T-helper 2 cell treated with Interferon-gamma antibody and Interleukin-4, amounts not matched to agents 100 ng/mL and 5 ng/mL, for 36 hours (primary cell): ENCODE data around the gene CRABP1. TPM values are rescaled to one million over a fixed set of nuclear protein-coding genes. Genes with fewer than 3 reads are reported as not detected.

Experiments used
- intact Hi-C: fragments of 100-400 bp; cut with micrococcal nuclease; formaldehyde crosslinking; loops from one replicate; pipeline ENCODE4 v1.15.1; 2023
- total RNA-seq: library from RNA; stranded (reverse); gene quantifications from 2 replicates; pipeline ENCODE4 v1.2.3, GENCODE V29; 2022

Gene CRABP1
- total RNA-seq, 1 donor from 2014 or later, result 0.52 TPM

DNA sequence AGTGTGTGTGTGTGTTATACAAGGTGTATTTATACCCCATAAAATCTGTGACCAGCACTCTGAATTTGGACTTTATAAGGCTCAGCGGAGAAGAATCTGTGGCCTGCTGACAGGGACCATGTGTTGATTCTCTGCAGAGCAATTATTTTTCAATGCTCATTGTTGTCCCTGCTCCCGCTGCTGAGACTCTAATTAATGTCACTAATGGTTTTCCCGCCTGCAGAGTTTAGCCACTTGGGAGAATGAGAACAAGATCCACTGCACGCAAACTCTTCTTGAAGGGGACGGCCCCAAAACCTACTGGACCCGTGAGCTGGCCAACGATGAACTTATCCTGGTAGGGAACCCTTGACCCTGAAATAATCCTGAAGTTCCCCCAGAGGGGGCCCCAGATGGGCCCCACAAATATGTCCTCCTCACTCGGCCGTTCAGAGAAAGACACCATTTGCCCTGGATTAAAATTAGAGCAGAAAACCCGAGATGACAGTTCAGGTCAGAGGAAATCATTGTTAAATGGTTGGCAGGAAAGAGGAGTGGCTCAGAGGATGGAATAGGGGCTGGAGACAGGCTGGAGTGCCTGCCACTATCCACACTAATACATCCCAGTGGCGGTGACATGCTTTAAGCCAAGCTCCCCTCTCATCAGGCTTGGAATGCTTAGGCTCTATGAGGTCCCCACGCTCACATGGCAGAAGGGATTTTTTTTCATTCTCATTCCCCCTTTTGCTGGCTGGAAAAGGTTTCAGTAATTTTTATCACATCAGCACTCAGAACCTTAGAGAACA, 3.3 kb downstream of the CRABP1 start:
- intact Hi-C loops, result no loop called here

DNA sequence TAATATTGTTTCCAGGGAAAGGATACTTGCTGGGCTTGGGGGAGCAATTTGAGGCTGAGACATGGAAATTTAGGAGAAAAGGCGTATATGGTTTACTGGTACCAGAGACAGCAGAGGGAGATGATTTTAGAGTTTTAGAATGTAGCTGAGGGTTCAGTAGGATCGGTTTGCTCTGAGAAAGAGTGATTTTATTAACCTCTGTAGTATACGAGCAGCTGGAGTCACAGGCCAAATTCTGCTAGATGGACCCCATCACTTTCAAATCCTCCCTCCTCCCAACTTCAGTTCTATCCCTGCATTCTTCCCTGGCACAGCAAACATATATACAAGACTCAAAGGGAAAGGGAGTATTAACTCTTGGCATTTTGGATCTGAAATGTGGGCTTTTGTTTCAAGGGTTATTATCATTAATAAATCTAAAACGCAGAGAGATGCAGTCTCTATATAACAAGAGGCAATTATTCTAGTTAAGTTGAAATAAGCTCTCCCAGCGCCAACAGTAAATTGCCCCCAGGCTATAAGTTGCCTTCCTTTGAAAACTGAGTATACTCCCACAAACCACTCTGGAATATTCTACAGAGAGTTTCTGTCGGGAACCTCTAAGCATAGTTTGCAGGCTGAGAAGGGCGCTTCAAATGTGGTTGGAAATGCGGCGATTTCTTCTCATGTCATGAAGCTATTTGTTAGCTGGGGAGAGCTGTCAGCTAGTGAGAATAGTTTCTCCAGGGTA, 5.4 kb downstream of the CRABP1 start:
- intact Hi-C loops, result no loop called here

DNA sequence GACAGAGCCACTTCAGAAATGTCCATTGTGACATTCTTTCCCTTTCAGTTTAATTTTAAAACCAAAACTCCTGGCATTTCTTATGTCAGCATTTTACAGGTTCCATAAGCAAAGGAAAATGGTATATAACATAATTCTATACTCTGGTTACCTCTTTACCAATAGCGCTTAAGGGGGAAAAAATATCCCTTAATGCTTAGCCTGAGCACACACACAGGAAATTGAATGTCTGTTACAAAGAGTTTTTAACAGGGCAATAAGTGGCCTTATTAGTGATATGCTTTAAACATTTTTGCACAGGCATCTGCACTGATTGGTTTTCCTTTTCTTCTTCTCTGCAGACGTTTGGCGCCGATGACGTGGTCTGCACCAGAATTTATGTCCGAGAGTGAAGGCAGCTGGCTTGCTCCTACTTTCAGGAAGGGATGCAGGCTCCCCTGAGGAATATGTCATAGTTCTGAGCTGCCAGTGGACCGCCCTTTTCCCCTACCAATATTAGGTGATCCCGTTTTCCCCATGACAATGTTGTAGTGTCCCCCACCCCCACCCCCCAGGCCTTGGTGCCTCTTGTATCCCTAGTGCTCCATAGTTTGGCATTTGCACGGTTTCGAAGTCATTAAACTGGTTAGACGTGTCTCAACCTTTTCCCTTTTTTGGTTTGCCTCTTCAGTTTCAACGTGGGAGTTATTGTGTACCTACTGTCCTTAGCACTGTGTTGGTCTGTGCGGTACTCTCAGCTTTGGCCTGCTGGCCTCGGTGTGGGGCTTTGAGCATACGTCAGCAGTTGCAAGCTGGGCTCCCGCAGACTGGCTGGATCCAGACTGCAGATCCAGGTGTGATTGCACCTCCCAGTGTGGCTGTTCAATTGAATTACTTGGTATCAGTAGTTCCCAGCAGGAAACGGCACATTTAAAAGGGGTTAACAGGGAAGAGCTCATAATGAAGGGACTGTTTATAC, 7.7 kb downstream of the CRABP1 start:
- intact Hi-C loops, result no loop called here

DNA sequence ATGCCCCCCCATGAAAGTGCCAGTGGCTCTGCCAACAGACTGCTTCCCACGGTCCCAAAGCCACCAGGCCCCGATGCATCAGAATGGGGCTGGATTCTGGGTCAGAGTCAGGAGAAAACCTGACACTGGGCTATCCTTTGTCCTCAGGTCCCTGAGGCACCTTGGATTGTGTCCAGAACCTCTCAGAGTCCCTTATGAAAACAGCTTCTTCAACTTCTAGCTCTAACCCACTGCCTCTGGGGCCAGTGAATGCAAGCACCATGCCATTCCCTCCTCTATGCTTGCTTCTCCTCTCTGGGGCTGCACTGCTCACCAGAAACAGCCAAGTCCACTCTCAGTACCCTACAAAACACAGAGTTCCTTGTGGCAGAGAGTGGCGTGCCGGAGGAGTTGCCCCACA, 9.9 kb downstream of the CRABP1 start:
- intact Hi-C loops, result no loop called here

DNA sequence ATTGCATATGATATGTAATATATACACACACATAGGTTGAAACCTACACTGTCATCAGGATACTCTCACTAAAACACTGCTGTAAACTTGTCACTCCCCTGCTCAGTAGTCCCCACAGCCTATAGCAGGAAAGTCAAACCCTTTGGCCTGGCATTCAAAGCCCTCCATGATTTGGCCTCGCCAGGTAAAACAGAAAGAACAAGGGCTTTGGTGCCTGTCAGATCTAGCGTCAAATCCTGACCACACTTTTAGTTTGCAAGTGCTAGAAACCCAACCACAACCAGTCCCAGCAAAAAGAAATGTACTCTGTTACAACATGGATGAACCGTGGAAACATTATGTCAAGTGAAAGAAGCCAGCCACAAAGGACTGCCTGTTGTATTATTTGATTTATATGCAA, 11.4 kb downstream of the CRABP1 start:
- intact Hi-C loops, result no loop called here

DNA sequence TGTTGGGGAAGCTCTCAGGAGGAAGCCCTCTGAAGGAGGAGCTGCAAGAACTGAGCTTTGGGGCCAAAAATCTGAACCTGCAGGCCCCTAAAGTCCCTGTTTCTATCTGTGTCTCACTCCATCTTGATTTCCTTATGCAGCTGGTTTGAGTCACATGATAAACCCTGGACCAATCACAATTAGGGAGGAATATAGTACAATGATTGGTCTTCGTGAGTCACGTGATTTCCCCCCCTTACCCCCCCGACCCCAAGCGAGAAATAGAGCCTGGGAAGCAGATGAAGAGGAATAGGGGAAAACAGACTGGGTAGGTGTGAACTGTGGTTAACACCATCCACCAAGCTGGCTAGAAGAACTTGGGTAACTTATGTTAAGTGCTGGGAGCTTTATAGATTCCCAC, 12.9 kb downstream of the CRABP1 start:
- intact Hi-C loops, result no loop called here

DNA sequence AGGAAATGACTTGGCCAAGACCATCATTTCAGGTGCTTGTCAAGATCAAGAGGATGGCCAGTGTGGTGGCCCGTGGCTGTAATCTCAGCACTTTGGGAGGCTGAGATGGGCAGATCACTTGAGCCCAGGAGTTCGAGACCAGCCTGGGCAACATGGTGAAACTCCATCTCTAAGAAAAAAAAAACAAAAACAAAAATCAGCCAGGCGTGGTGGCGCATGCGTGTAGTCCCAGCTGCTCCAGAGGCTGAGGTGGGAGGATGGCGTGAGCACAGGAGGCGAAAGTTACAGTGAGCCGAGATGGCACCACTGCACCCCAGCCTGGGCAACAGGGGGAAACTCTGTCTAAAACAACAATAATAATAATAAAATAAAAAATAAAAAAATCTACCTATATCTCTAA, 15.0 kb downstream of the CRABP1 start:
- intact Hi-C loops, result no loop called here

DNA sequence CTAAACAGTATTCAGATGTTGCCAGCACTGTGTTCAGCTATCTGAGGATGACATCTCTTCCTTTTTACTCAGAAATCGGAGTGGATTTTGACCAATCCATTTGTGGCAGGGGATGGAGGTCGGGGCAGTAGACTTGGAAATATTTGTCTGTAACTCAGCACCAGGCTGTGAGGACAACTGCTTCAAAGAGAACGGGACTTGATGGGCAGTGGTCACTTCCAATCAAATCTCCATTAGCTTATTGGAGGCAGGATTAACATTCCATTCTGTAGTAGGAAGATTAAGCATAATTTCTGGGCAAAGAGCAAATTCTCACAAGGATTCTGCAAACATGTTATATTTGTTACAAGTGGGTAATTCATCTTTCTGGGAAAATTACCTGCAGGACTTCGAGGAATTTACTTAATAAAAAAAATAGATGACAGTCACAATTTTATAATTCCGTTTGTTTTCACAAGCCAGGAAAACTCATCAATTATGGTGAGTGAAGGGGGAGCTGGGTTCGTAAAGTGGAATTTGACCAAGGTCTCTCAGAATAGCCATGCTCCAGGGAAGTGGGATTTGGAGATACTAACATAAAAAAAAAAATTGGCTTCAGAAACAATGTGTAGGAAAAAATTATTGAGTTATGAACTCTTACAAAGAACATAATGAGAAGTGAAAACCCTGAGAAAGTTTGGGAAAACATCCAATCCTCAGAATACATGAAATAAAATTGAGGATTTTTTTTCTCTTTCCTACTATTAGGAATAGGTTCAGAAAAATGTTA, 18.1 kb downstream of the CRABP1 start:
- intact Hi-C loops, result no loop called here

DNA sequence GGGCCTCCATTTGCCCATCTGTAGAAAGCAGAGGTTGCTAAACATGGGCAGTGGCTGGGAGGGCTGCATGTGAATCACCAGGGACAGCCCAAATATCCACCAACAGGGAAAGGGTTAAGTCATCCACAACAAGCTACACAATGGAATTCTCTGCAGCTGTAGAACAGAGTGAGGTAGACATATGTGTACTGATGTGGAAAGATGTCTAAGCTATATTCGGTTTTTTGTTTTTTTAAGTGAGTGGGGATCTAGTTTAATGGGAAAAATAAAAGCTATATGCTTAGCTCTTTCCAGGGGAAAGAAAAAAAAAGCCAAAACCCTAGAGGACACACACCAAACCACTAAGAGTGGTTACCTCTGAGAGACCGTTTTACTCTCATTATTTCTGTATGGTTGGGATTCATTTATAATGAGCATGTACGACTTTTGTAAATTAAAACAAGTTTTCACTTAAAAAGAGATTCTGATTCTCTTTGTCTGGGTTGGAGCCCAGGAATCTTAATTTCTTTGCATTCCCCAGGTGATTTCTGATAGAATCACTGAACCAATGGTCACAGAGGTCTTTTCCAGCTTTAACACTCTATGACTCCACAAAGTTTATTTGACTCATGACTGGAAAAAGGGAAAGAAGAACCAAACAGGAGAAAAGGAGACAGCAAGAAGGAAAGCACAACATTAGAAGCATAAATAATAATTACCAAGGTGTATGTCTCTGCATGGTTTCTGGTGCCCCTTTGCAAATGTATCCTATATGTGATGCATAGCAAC, 19.1 kb downstream of the CRABP1 start:
- intact Hi-C loops, result no loop called here

DNA sequence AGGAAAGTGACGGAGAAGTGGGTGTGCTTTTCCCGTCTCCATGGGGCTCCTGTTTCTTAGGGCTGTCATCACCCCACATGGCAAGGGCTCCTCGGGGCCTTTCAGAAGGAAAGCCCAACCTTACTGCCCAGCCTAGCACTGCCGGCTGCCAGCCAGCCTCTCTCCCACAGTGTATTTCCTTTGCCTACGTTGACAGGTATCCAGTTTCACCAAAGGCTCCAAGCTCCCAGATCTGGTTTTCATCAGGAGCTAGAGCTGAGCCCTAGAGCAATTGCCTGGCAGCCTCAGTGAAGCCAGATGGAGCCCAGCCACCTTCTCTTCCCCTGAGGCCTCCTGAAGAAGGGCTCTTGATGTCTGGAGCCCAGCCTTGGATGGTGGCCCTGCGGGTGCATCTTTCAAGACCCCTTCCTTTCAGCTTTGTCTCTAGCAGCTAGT, 20.2 kb downstream of the CRABP1 start:
- intact Hi-C loops, result no loop called here

DNA sequence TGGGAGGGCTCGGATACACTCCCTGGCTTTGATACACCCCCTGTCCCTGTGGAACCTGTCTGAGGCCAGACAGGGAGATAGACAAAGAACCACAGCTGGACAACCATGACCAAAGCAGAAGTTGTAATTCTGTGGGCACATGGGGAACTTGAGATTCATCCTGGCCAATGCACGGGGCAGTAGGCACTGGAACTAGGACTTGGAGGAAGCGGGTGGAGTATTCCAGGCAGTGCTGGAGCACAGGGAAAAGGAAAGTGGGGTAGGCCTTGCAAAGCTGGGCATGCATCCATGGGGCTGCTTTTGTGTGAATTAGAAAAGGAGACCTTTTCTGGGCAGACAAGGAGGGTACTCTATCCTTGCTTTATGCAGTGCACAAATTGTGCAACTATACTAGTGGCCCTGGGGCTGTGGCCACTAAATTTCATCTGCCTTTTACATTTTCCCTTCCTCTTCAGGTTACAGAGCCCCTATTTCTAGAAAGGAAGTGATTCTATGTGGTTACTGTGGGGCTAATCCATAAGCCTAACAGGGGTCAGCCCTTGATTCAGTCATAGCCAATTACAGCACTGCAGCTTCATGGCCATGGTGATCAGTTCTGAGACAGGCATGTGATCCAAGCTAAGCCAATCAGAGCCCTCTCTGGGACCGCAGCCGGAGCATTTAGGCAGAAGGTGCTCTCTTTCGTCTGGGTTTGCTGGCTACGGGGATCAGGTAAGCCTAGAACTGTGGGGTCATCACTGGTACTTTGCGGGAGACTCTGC, 21.0 kb downstream of the CRABP1 start:
- intact Hi-C loops, result no loop called here

DNA sequence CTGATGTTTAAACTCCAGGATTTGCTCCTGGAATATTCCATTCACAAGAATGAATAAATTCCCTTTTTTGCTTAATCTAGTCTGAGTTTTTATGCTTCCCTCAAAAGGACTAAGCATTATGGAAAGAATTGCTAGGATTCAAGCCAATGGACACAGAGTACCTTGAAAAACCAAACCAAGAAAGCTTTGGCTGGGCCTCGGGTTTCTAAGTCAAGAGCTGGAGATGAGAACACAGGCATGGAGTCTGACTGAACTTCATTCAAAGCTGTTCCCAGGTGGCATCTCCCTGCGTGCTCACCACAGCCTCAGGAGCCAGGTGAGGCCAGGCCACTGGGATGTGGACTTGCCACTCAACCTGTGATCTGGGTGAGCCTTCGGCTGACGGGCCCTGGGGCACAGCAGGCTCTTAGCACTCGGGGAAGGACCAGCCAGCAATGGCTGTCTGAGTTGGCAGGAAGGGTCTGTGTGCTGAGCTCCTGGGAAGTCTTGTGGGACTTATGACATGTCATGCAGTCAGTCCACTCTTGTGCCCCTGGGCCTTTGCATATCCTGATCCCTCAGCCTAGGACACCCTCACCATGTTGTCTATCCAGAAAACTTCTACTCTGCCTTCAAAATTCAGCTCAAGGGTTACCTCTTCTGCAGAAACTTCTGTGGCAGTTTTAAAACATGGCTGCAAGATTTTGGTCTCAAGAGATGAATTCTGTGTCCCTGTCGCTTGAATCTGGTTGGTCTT, 21.8 kb downstream of the CRABP1 start:
- intact Hi-C loops, result no loop called here

DNA sequence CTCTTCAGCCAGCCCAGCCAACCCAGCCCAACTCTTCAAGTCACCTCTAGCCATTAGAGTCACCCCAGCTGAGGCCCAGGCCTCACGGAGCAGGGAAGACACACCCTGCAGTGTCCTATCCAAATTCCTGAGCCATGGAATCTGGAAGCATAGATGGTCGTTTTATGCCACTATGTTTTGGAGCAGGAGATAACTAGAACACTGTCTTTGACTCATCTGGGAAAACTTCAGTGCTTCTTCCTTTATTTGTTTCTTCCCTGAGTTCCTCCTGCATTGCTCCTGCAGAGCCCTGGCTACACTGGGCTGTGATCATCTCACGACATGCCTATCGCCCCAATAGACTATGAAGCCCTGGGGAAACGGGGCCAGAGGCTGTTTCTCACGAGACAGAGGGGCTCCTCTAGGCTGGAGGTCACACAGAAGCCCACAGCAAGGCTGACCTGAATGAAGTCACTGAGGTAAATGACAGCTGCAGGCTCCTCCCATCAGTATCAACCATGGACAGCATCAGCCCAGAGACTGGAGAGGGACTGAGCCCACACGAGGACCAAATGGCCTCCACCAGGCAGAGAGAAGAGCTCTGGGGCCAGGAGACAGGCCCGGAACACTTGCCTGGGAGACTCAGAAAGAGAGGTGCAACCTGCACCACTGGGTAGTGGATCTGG, 22.7 kb downstream of the CRABP1 start:
- intact Hi-C loops, result no loop called here

DNA sequence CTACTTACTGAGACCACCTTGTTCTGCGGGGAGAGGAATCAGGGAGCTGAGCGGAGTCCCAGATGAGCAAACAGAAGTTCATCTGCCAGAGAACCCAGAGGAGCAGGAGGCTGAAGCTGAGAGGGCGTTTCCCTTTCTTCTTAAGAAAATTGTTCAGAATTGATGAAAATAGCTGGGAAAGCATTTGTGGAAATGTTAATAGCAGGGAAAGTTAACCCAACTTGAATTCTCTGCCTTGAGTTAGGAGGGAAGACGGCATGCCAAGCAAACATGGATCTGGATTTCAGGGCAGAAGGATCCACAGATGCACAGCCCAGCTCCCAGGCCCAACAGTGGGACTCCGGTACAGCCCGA, 23.2 kb downstream of the CRABP1 start:
- intact Hi-C loops, result no loop called here

DNA sequence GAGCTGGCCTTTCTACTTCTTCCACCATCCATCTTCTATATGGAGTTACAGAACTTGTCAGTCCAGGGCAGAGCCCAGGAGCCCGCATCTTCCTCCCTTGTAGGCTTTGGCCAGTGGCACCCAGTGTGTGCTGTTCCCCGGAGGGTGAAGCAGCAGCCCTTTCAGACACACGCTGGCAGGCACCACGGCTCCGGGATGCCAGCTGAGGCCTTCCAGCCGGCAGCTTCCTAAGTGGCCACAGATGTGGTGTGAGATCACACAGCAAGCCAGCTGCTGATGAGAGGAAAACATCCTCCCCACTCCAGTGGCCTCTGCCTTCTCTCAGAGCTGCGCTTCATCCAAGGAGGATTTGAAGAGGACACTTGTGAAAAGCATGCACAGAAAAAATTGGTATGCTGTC, 24.1 kb downstream of the CRABP1 start:
- intact Hi-C loops, result no loop called here

DNA sequence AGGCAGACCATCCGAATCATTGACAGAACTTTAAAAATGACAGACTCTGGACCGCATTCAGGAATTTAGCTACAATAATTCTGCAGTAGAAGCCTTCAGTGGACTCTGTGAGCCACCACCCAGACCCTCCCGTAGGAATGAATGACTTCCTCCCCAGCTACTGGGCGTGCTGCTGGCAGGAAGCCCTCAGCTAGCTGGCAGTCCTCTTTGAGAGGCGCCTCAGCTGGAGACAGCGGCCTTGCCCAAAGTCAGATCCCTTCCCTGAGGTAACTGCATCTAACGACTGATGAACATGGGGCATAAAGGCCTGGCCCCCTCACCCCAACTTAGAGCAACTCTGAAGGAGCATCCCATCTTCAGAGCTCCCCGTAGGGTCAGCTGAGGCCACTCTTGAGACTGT, 25.8 kb downstream of the CRABP1 start:
- intact Hi-C loops, result no loop called here

DNA sequence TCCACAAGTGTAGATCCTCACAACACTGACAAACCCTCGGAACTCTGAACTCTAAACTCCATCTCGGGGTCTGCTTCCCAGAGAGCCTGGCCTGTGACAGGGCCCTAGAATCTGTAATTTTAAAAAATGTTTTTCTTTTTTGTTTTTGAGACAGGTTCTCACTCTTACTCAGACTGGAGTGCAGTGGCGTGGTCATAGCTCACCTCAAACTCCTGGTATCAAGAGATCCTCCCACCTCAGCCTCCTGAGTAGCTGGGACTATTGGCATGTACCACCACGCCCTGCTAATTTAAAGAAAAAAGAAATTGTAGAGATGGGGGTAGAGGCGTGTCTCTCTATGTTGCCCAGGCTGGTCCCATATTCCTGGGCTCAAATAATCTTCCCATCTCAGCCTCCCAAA, 26.2 kb downstream of the CRABP1 start:
- intact Hi-C loops, result no loop called here

DNA sequence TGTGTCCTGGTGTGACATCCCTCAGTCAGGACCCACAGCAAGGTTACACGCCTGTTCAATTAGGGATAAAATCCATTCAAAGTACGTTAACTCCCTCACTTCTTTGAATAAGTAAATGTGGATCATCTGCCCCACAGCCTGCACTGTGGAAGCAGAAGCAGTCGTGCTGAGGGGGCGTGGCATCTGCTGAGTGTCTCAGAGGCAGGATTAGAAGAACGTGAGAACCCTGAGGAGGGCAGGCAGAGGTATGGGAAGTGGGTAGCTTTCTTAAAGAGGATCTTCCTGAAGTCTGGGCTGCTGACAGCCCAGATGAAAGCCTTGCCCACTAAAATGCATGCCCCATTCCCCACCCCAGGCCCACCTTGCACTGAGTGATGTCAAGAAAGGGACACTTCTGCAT, 28.5 kb downstream of the CRABP1 start:
- intact Hi-C loops, result no loop called here
